ENCODE measurements around the gene RNLS.

The RNLS gene

GRCh38 chr10:88408096-88408495, 175.0 kb downstream of the RNLS start:
- no peak for TF ChIP-seq CTCF (IDR thresholded peaks at IDR 0.05; ENCODE audit: control insufficient read depth, insufficient read depth, low read depth, low read length, missing control alignments)
- H3K4me3 ChIP-seq (ENCODE audit: control insufficient read depth, low read depth, low read length), result no peak overlapping the region
- DNase-seq (ENCODE audit: low read depth), result no peak

- no peak overlapping the region for H3K4me3 ChIP-seq (ENCODE audit: control insufficient read depth, low read depth, low read length)
- no peak for DNase-seq (ENCODE audit: low read depth)
- TF ChIP-seq CTCF (IDR thresholded peaks at IDR 0.05; ENCODE audit: control insufficient read depth, insufficient read depth, low read depth, low read length, missing control alignments), result no peak
Measured at GRCh38 chr10:88404133-88404532, 179.0 kb downstream of the RNLS start.

- no peak overlapping the region for H3K4me3 ChIP-seq (ENCODE audit: control insufficient read depth, low read depth, low read length)
- TF ChIP-seq CTCF (IDR thresholded peaks at IDR 0.05; ENCODE audit: control insufficient read depth, insufficient read depth, low read depth, low read length, missing control alignments), result peak; percentile 41
- no peak for DNase-seq (ENCODE audit: low read depth)
Measured at GRCh38 chr10:88401671-88402347, 181.3 kb downstream of the RNLS start.

- no peak overlapping the region for H3K4me3 ChIP-seq (ENCODE audit: control insufficient read depth, low read depth, low read length)
- no peak for TF ChIP-seq CTCF (IDR thresholded peaks at IDR 0.05; ENCODE audit: control insufficient read depth, insufficient read depth, low read depth, low read length, missing control alignments)
- no peak for DNase-seq (ENCODE audit: low read depth)
Measured at GRCh38 chr10:88399240-88399639, 183.9 kb downstream of the RNLS start.

- no peak for TF ChIP-seq CTCF (IDR thresholded peaks at IDR 0.05; ENCODE audit: control insufficient read depth, insufficient read depth, low read depth, low read length, missing control alignments)
Measured at GRCh38 chr10:88395677-88396076, 187.4 kb downstream of the RNLS start.

GRCh38 chr10:88392222-88392621, 190.9 kb downstream of the RNLS start:
- no peak overlapping the region for H3K4me3 ChIP-seq (ENCODE audit: control insufficient read depth, low read depth, low read length)
- no peak for DNase-seq (ENCODE audit: low read depth)
- TF ChIP-seq CTCF (IDR thresholded peaks at IDR 0.05; ENCODE audit: control insufficient read depth, insufficient read depth, low read depth, low read length, missing control alignments), result no peak

More at GRCh38 chr10:88395677-88396076, 187.4 kb downstream of the RNLS start:
- H3K4me3 ChIP-seq (ENCODE audit: control insufficient read depth, low read depth, low read length), result no peak overlapping the region
- no peak for DNase-seq (ENCODE audit: low read depth)

Data from AG09309 (cell line).